Stimulated activated naive CD4-positive, alpha-beta T cell treated with Interleukin-2 at 50 U/mL for 16 hours (primary cell): ENCODE measurements around the gene EYA2.
"Not testable (repeated sequence)": the region's sequence is repeated elsewhere in the genome, so short reads cannot be mapped to it uniquely, and the experiment has no call there.

ENCODE experiments used
- DNase-seq: peaks from one replicate; lab custom pipeline; 2025; lab: John Stamatoyannopoulos, UW

Gene EYA2

GRCh38 chr20:46894971-46895905 lies 595 bp downstream of the EYA2 start:
- DNase-seq: no peak

GRCh38 chr20:46895906-46896242 lies 1.2 kb downstream of the EYA2 start:
- no peak for DNase-seq

GRCh38 chr20:46897328-46897880 lies 2.8 kb downstream of the EYA2 start:
- no peak for DNase-seq

GRCh38 chr20:46898423-46898822 lies 3.8 kb downstream of the EYA2 start:
- DNase-seq: no peak

GRCh38 chr20:46899621-46900020 lies 5.0 kb downstream of the EYA2 start:
- no peak for DNase-seq

GRCh38 chr20:46900086-46900485 lies 5.4 kb downstream of the EYA2 start:
- no peak for DNase-seq

GRCh38 chr20:46900826-46901225 lies 6.2 kb downstream of the EYA2 start:
- no peak for DNase-seq

GRCh38 chr20:46901638-46902037 lies 7.0 kb downstream of the EYA2 start:
- DNase-seq: no peak

GRCh38 chr20:46903256-46903655 lies 8.6 kb downstream of the EYA2 start:
- no peak for DNase-seq

GRCh38 chr20:46903937-46904336 lies 9.3 kb downstream of the EYA2 start:
- no peak for DNase-seq

- no peak for DNase-seq
Observed at GRCh38 chr20:46905364-46906125, 10.9 kb downstream of the EYA2 start.

- no peak for DNase-seq
Observed at GRCh38 chr20:46913329-46914044, 18.8 kb downstream of the EYA2 start.

- DNase-seq: no peak
Observed at GRCh38 chr20:46914789-46915379, 20.2 kb downstream of the EYA2 start.

GRCh38 chr20:46915575-46916257 lies 21.1 kb downstream of the EYA2 start:
- DNase-seq: no peak

GRCh38 chr20:46916258-46916603 lies 21.6 kb downstream of the EYA2 start:
- DNase-seq: no peak

- no peak for DNase-seq
Observed at GRCh38 chr20:46917155-46917554, 22.5 kb downstream of the EYA2 start.

GRCh38 chr20:46920114-46920513 lies 25.5 kb downstream of the EYA2 start:
- no peak for DNase-seq

- not testable (repeated sequence) for DNase-seq
Observed at GRCh38 chr20:46922841-46923240, 28.2 kb downstream of the EYA2 start.

- no peak for DNase-seq
Observed at GRCh38 chr20:46923550-46923949, 28.9 kb downstream of the EYA2 start.

- DNase-seq: no peak
Observed at GRCh38 chr20:46928580-46929132, 34.0 kb downstream of the EYA2 start.

GRCh38 chr20:46929902-46930301 lies 35.3 kb downstream of the EYA2 start:
- no peak for DNase-seq
